Activated CD8-positive, alpha-beta T cell treated with anti-CD3 and anti-CD28 coated beads for 36 hours (primary cell): ENCODE results near the gene TUBGCP2. TPM values are rescaled to one million over a fixed set of nuclear protein-coding genes. Genes with fewer than 3 reads are reported as not detected.

Experiments used
- ATAC-seq: fragments of 200-7000 bp; cut with Tn5 transposase; one replicate; pipeline ENCODE4 v1.10.0; 2021; ENCODE audit warnings: mild to moderate bottlenecking, moderate library complexity
- CTCF ChIA-PET: fragments of 350-600 bp; sonication (Branson Sonifier 250); formaldehyde crosslinking; loops from one replicate; lab custom pipeline; 2021; ENCODE audit warnings: antibody characterized with exemption; lab: Charles Lee
- POLR2A ChIA-PET: fragments of 350-600 bp; sonication (Branson Sonifier 250); formaldehyde crosslinking; loops from one replicate; lab custom pipeline; 2021; ENCODE audit warnings: antibody characterized with exemption; lab: Charles Lee
- DNase-seq: peaks from one replicate; pipeline ENCODE4 v3.0.0-alpha.2; 2020
- H3K27ac Mint-ChIP-seq: one replicate; pipeline ENCODE4 v1.8.0; 2021; ENCODE audit warnings: mild to moderate bottlenecking, mixed read lengths
- H3K27me3 Mint-ChIP-seq: one replicate; pipeline ENCODE4 v1.8.0; 2021; ENCODE audit warnings: mixed read lengths
- H3K36me3 Mint-ChIP-seq: one replicate; pipeline ENCODE4 v1.8.0; 2021; ENCODE audit warnings: low read depth, mixed read lengths
- H3K4me1 Mint-ChIP-seq: one replicate; pipeline ENCODE4 v1.8.0; 2021; ENCODE audit warnings: low read depth, mixed read lengths
- H3K4me3 Mint-ChIP-seq: one replicate; pipeline ENCODE4 v1.8.0; 2021; ENCODE audit warnings: mild to moderate bottlenecking, moderate library complexity, mixed read lengths
- H3K9me3 Mint-ChIP-seq: one replicate; pipeline ENCODE4 v1.8.0; 2021; ENCODE audit warnings: mixed read lengths
- CTCF ChIP-seq: fragments of 200-600 bp; IDR thresholded peaks from one replicate; pipeline ENCODE4 v1.8.0; 2022; ENCODE audit warnings: antibody characterized with exemption, mild to moderate bottlenecking
- intact Hi-C: fragments of 100-400 bp; cut with micrococcal nuclease; formaldehyde crosslinking; loops from one replicate; pipeline ENCODE4 v1.10.0; 2022
- total RNA-seq, 2 experiments: library from RNA; stranded (reverse); gene quantifications; one replicate each; pipeline ENCODE4 v1.2.3, GENCODE V29; 2021

The TUBGCP2 gene
- total RNA-seq, 2 experiments from 2014 or later, result 54.1 to 57.5 TPM

- H3K4me1 Mint-ChIP-seq, result peaks cover 4% of the 10 kb centered on the region
- H3K27me3 Mint-ChIP-seq, result peaks cover 30% of the 10 kb centered on the region
- ChIA-PET POLR2A (no interaction called here), CTCF (interaction anchor here (2.9 kb wide), 1 partner anchor 14 kb away, joined by 14 read pairs; no protein-coding TSS in a partner anchor)
- ATAC-seq (no peak), DNase-seq (no peak)
- H3K27ac Mint-ChIP-seq, result no peak overlapping the region
- TF ChIP-seq CTCF, result no peak
- intact Hi-C loops, result no loop called here
- H3K4me3 Mint-ChIP-seq, result no peak overlapping the region
- H3K9me3 Mint-ChIP-seq, result no peaks in the 10 kb centered on the region
- no peaks in the 10 kb centered on the region for H3K36me3 Mint-ChIP-seq
Observed at GRCh38 chr10:133343558-133343957, 34.9 kb upstream of the TUBGCP2 start.

GRCh38 chr10:133342942-133343341, 34.3 kb upstream of the TUBGCP2 start:
- CTCF ChIA-PET, result interaction anchor here (2.9 kb wide), 1 partner anchor 13 kb away, joined by 14 read pairs; no protein-coding TSS in a partner anchor
- ATAC-seq, result no peak
- Mint-ChIP-seq H3K9me3 (no peaks in the 10 kb centered on the region), H3K4me1 (peaks cover 4% of the 10 kb centered on the region), H3K27ac (no peak overlapping the region), H3K4me3 (no peak overlapping the region), H3K27me3 (peaks cover 30% of the 10 kb centered on the region), H3K36me3 (no peaks in the 10 kb centered on the region)
- no peak for TF ChIP-seq CTCF
- intact Hi-C loops, result no loop called here
- DNase-seq, result no peak
- POLR2A ChIA-PET, result no interaction called here

GRCh38 chr10:133341983-133342382, 33.3 kb upstream of the TUBGCP2 start:
- intact Hi-C loops, result no loop called here
- no peak for TF ChIP-seq CTCF
- H3K27me3 Mint-ChIP-seq, result peaks cover 29% of the 10 kb centered on the region
- no peaks in the 10 kb centered on the region for H3K9me3 Mint-ChIP-seq
- ChIA-PET CTCF (interaction anchor here (0.9 kb wide), 2 partner anchors 12 to 34 kb away, joined by 3 read pairs; no protein-coding TSS in a partner anchor), POLR2A (no interaction called here)
- H3K4me1 Mint-ChIP-seq, result peaks cover 4% of the 10 kb centered on the region
- DNase-seq, result no peak
- H3K4me3 Mint-ChIP-seq, result no peak overlapping the region
- no peak for ATAC-seq
- H3K36me3 Mint-ChIP-seq, result no peaks in the 10 kb centered on the region
- no peak overlapping the region for H3K27ac Mint-ChIP-seq

- no peak for ATAC-seq
- Mint-ChIP-seq H3K4me1 (peaks cover 7% of the 10 kb centered on the region), H3K9me3 (no peaks in the 10 kb centered on the region), H3K27me3 (peaks cover 16% of the 10 kb centered on the region), H3K27ac (no peak overlapping the region), H3K36me3 (no peaks in the 10 kb centered on the region), H3K4me3 (no peak overlapping the region)
- intact Hi-C loops, result no loop called here
- DNase-seq, result no peak
- ChIA-PET POLR2A (no interaction called here), CTCF (no interaction called here)
- TF ChIP-seq CTCF, result no peak
Observed at GRCh38 chr10:133339708-133340380, 31.2 kb upstream of the TUBGCP2 start.
